GM13976 (cell line): ENCODE data around the gene HECTD4.
A peak's percentile ranks its signal among the peaks of the same experiment; 100 is the strongest.

Experiments
- DNase-seq: peaks from one replicate; pipeline ENCODE4 v3.0.0; 2012; ENCODE audit warnings: low spot score
- CTCF ChIP-seq: IDR thresholded peaks from 2 replicates; pipeline ENCODE4 v1.5.1; 2012; ENCODE audit warnings: borderline replicate concordance, mild to moderate bottlenecking; ENCODE audit not compliant: insufficient read depth; ENCODE audit errors: extremely low read depth, missing control alignments, control extremely low read depth
- in situ Hi-C: fragments of 300-500 bp; cut with MboI; formaldehyde crosslinking; loops from one replicate; pipeline ENCODE4 v1.12.0; 2022; ENCODE audit warnings: low sequenced_read_pairs, mixed read lengths, inconsistent platforms; ENCODE audit not compliant: unreplicated experiment

The HECTD4 gene

GRCh38 chr12:112175361-112176155 is 206.7 kb downstream of the HECTD4 start:
- no peak for DNase-seq
- no peak for TF ChIP-seq CTCF
- in situ Hi-C loops = no loop called here

- in situ Hi-C loops = no loop called here
- no peak for DNase-seq
- no peak for TF ChIP-seq CTCF
Observed at GRCh38 chr12:112172556-112173324, 209.5 kb downstream of the HECTD4 start.

- in situ Hi-C loops = no loop called here
- TF ChIP-seq CTCF = no peak
- no peak for DNase-seq
Observed at GRCh38 chr12:112170971-112171596, 211.1 kb downstream of the HECTD4 start.

GRCh38 chr12:112170376-112170775 is 211.9 kb downstream of the HECTD4 start:
- peak; percentile 65 for DNase-seq
- peak; percentile 53 for TF ChIP-seq CTCF
- in situ Hi-C loops = no loop called here

GRCh38 chr12:112169966-112170365 is 212.3 kb downstream of the HECTD4 start:
- in situ Hi-C loops = no loop called here
- DNase-seq = no peak
- TF ChIP-seq CTCF = no peak

- no peak for TF ChIP-seq CTCF
Observed at GRCh38 chr12:112169161-112169872, 212.9 kb downstream of the HECTD4 start.

More at GRCh38 chr12:112169161-112169872, 212.9 kb downstream of the HECTD4 start:
- in situ Hi-C loops = no loop called here
- DNase-seq = no peak
